ENCODE results near the gene NUDT17.

NUDT17 gene

DNA sequence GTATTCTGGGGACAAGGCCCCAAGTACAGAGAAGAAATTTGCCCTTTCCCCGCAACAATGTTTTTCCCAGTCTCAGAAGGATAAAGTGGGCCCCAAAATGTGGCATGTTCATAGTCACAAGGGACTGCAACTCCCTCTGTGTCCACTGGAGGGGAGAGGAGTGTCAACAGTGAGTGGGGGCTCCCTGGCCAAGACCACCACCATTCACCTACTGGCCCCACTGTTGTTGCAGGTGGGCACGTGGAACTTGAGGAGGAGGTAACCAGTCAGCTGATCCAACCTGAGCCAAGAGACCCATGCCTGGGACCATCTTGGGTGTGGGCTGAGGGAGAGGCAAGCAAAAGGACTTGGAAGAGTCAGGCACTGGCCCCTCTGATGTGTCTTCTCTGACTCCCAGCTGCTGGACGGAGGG is 777 bp downstream of the NUDT17 start:
- H3K36me3 ChIP-seq (ENCODE audit: control insufficient read depth, insufficient read depth, low read length): no peaks in the 10 kb centered on the region
- peak overlapping the region; percentile 60 for H3K27ac ChIP-seq
- no peak overlapping the region for H3K9ac ChIP-seq
- H3K27me3 ChIP-seq (ENCODE audit: control insufficient read depth, insufficient read depth, low read length): no peaks in the 10 kb centered on the region
- TF ChIP-seq, protein P1, sequence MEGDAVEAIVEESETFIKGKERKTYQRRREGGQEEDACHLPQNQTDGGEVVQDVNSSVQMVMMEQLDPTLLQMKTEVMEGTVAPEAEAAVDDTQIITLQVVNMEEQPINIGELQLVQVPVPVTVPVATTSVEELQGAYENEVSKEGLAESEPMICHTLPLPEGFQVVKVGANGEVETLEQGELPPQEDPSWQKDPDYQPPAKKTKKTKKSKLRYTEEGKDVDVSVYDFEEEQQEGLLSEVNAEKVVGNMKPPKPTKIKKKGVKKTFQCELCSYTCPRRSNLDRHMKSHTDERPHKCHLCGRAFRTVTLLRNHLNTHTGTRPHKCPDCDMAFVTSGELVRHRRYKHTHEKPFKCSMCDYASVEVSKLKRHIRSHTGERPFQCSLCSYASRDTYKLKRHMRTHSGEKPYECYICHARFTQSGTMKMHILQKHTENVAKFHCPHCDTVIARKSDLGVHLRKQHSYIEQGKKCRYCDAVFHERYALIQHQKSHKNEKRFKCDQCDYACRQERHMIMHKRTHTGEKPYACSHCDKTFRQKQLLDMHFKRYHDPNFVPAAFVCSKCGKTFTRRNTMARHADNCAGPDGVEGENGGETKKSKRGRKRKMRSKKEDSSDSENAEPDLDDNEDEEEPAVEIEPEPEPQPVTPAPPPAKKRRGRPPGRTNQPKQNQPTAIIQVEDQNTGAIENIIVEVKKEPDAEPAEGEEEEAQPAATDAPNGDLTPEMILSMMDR (IDR thresholded peaks at IDR 0.05): no peak
- no peaks in the 10 kb centered on the region for H3K9me3 ChIP-seq (ENCODE audit: control insufficient read depth, low read length)
- peak overlapping the region; percentile 58 for H3K4me3 ChIP-seq (ENCODE audit: low read depth, low read length)
- peak overlapping the region; percentile 83 for H2AFZ ChIP-seq
- no peaks in the 10 kb centered on the region for H3K4me1 ChIP-seq
- H3K79me2 ChIP-seq: no peaks in the 10 kb centered on the region
- peak overlapping the region; percentile 71 for H3K4me2 ChIP-seq (ENCODE audit: low read length)

DNA sequence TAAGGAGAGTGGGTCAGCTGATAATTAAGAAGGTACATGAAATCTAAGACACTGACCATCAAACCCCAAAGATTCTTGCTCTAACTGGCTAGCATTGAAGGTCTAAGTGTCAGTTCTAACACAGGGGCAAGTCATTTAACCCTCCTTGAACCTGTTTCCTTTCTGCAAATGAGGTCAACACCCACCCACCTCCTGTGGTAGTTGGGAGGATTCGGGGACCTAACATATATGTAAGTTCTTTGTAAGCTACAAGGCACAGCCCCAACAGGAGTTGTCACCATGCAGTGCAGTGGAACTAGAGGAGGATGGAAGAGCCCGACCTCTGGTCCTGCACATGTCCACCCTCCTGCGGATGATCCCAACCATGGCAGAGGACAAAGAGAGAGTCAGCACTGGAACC is 2.4 kb downstream of the NUDT17 start:
- H3K4me1 ChIP-seq: no peaks in the 10 kb centered on the region
- TF ChIP-seq, protein P1 (IDR thresholded peaks at IDR 0.05): no peak
- H3K36me3 ChIP-seq (ENCODE audit: control insufficient read depth, insufficient read depth, low read length): no peaks in the 10 kb centered on the region
- H3K4me2 ChIP-seq (ENCODE audit: low read length): no peak overlapping the region
- H3K27ac ChIP-seq: no peak overlapping the region
- H3K79me2 ChIP-seq: no peaks in the 10 kb centered on the region
- H2AFZ ChIP-seq: no peak overlapping the region
- H3K9ac ChIP-seq: no peak overlapping the region
- H3K9me3 ChIP-seq (ENCODE audit: control insufficient read depth, low read length): no peaks in the 10 kb centered on the region
- no peak overlapping the region for H3K4me3 ChIP-seq (ENCODE audit: low read depth, low read length)
- H3K27me3 ChIP-seq (ENCODE audit: control insufficient read depth, insufficient read depth, low read length): no peaks in the 10 kb centered on the region

DNA sequence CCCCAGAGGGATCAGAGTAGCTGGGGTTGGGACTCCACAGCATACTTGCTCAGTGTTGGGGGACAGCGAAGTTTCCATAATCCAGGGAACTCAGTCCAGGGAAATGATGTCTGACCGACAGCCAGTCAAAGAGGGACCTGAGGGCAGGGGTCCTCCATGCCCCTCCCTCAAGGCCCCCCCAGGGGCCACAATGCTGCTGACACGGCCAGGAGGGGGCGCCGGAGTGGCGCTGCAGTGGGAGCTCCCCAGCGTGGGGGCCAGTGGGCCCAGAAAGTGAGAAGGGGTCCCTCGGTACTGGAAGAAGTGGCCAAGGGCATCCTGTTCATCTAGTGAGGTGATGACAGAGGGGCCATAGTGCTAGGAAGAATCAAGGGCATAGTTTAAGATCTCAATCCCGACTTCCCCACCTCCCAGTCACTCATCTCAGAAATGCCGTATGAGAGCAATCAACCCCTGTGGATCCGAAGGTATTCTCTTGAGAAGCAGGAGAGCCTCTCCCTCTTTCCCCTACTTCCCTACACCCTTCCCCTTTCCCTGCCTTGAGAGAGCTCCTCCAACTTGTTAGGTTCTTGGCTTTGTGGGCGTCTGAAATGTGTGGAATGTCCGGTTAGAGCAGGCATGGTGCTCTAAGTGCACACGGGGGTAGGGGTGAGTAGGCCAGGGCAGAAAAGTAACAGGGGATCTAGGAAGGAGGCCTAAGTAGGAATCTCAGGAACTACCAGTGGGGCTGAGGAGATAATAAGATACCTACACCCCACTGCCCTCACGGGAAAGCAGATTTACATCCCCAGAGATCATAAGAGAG is 4.1 kb downstream of the NUDT17 start:
- TF ChIP-seq, protein P1 (IDR thresholded peaks at IDR 0.05): no peak
- H3K36me3 ChIP-seq (ENCODE audit: control insufficient read depth, insufficient read depth, low read length): no peaks in the 10 kb centered on the region
- no peak overlapping the region for H3K27ac ChIP-seq
- H3K79me2 ChIP-seq: no peaks in the 10 kb centered on the region
- H3K9me3 ChIP-seq (ENCODE audit: control insufficient read depth, low read length): no peaks in the 10 kb centered on the region
- H3K4me1 ChIP-seq: no peaks in the 10 kb centered on the region
- no peak overlapping the region for H3K4me3 ChIP-seq (ENCODE audit: low read depth, low read length)
- no peaks in the 10 kb centered on the region for H3K27me3 ChIP-seq (ENCODE audit: control insufficient read depth, insufficient read depth, low read length)
- no peak overlapping the region for H3K4me2 ChIP-seq (ENCODE audit: low read length)
- H3K9ac ChIP-seq: no peak overlapping the region
- H2AFZ ChIP-seq: no peak overlapping the region

DNA sequence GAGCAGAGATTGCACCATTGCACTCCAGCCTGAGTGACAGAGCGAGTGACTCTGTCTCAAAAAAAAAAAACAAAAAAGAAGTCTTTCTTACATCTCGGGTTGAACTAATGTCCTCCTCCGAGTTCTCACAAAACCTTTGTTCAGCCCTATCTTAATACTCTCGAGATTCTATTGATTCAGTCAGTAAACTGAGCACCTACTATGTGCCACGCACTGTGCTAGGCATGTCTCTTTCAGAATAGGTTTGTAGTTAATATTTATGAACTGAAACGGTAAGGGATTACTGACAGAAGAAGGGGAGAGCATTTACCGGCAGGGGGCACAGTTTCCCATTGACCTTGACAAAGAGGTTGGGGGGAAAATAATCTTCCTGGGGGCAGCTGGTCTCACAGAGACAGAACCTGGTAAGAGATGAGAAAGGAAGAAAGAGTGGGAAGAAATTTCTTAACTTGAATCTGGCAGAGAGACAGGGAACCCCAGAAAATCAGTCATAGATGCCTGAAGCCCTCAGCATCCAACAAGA is 10.1 kb downstream of the NUDT17 start:
- Histone ChIP-seq H3K4me2 (ENCODE audit: low read length) (no peak overlapping the region), H3K36me3 (ENCODE audit: control insufficient read depth, insufficient read depth, low read length) (no peaks in the 10 kb centered on the region)
- TF ChIP-seq, protein P1 (IDR thresholded peaks at IDR 0.05): no peak

More for the DNA sequence above, 10.1 kb downstream of the NUDT17 start:
- Histone ChIP-seq H2AFZ (no peak overlapping the region), H3K9ac (no peak overlapping the region), H3K27me3 (ENCODE audit: control insufficient read depth, insufficient read depth, low read length) (no peaks in the 10 kb centered on the region), H3K4me3 (ENCODE audit: low read depth, low read length) (no peak overlapping the region), H3K4me1 (peaks cover 3% of the 10 kb centered on the region), H3K79me2 (no peaks in the 10 kb centered on the region), H3K9me3 (ENCODE audit: control insufficient read depth, low read length) (no peaks in the 10 kb centered on the region), H3K27ac (no peak overlapping the region)

Data from parathyroid adenoma (tissue), 2 donors.